Lower leg skin (tissue), 3 donors: Measurements from ENCODE around the gene DMD.
"Not testable (repeated sequence)": the region's sequence is repeated elsewhere in the genome, so short reads cannot be mapped to it uniquely, and the experiment has no call there.

ENCODE experiments used
- CTCF ChIP-seq, 3 donors: fragments of 450-650 bp; IDR thresholded peaks; one replicate each; pipeline ENCODE4 v1.5.1; 2016; ENCODE audit warnings: antibody characterized with exemption in 3 of 3, mild to moderate bottlenecking in 3 of 3, moderate library complexity in 2 of 3
- POLR2A ChIP-seq, 2 donors: fragments of 450-650 bp; IDR thresholded peaks; one replicate each; pipeline ENCODE4 v1.6.1; 2016 to 2017; ENCODE audit warnings: antibody characterized with exemption in 2 of 2, mild to moderate bottlenecking in 1 of 2, moderate library complexity in 1 of 2

DNA sequence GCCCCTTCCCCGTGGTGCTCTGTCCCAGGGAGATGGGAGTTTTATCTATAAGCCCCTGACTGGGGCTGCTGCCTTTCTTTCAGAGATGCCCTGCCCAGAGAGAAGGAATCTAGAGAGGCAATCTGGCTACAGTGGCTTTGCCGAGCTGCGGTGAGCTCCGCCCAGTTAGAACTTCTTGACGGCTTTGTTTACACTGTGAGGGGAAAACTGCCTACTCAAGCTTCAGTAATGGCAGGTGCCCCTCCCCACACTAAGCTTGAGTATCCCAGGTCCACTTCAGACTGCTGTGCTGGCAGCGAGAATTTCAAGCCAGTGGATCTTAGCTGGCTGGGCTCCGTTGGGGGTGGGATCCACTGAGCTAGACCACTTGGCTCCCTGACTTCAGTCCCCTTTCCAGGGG, 1740.6 kb downstream of the DMD start:
- not testable (repeated sequence) for TF ChIP-seq POLR2A, CTCF (IDR thresholded peaks at IDR 0.05)
